ENCODE data around the gene EID1.
"Not testable (repeated sequence)": the region's sequence is repeated elsewhere in the genome, so short reads cannot be mapped to it uniquely, and the experiment has no call there.

The EID1 gene

DNA sequence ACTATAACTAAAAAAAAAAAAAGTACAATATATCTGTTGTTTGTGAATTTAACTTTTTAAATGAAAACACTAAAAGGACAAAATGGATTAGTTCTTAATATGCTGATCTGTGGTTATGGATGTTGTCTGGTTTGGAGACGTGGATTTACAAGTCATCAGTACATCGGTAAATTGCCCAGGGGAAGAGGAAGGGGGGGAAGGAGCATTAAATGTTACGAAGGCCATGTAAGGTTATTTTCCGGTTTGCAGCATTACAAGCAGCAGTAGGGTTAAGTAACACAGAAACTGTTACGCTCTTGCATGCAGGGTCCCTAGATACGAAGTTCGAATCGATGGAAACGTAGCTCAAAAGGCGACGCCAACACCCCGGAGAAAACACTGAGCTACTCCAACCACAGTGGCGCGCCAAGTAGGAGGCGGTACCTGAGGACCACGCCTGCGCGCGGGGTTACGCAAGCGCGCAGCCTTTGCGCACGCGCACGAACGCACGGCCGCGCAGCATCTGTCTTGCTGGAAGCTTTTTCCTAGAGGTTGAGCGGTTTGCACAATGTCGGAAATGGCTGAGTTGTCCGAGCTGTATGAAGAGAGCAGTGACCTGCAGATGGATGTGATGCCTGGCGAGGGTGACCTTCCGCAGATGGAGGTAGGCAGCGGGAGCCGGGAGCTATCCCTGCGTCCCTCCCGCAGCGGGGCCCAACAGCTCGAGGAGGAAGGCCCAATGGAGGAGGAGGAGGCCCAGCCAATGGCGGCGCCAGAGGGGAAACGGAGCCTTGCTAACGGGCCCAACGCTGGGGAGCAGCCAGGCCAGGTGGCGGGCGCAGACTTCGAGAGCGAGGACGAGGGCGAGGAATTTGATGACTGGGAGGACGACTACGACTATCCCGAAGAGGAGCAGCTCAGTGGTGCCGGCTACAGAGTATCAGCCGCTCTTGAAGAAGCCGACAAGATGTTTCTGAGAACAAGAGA is at the start of gene EID1:
Gene EID1 (plus strand): TSS at position 505 of the 966 bp plus-strand sequence. CDS start 43 bp downstream, at position 548.
- peak; percentile 87 for DNase-seq (ENCODE audit: low read depth in 2 of 2)

DNA sequence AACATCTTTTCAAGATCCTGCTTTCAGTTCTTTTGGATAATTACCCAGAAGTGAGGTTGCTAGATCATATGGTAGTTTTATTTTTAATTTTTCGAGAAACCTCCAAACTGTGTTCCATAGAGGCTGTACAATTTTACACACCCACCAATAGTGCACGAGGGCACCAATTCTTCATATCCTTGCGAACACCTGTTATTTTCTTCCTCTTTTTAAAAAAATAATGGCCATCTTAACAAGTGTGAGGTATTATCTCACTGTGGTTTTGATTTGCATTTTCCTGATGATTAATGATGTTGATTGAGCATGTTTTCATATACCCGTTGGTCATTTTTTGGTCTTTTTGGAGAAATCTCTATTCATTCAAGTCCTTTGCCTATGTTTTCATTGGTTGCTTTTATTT is 49.5 kb upstream of the EID1 start:
- no peak for DNase-seq (ENCODE audit: low read depth in 2 of 2)

DNA sequence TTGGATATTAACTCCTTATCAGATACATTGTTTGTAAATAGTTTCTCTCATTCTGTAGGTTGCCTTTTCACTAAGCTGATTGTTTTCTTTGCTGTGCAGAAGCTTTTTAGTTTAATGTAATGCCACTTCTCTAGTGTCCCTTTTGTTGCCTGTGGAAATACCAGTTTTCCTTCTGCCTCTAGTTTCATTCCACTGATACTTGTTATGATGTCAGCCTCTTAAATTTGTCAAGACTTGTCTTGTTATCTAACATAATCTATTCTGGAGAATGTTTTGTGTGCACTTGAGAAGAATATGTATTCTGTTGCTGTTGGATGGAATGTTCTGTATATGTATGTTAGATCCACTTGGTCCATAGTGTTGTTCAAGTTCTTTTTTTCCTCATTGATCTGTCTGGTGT is 49.0 kb upstream of the EID1 start:
- no peak for DNase-seq (ENCODE audit: low read depth in 2 of 2)

- DNase-seq (ENCODE audit: low read depth in 2 of 2) = no peak
These were observed 45.3 kb upstream of the EID1 start for GRCh38 chr15:48832648-48833047.

GRCh38 chr15:48833526-48834239 is 44.3 kb upstream of the EID1 start:
- no peak for DNase-seq (ENCODE audit: low read depth in 2 of 2)

DNA sequence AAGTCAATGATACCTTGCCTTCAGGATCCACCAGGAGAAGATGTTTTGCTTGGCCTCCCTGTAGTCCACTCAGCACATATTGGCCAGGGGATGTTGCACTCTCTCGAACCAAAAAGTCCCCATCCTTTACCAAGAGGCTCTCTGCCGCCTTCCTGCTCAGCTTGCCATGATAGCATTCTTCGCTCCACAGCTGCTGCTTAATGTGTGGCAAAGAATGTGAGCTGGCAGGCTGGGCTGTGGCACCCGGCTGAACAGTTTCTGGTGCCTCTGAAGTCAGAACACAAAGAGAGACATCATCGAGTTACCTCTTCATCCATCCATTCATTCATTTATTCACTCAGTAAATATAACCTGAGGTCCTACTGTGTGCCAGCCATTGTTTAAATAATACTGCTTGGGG is 43.2 kb upstream of the EID1 start:
- no peak for DNase-seq (ENCODE audit: low read depth in 2 of 2)

DNA sequence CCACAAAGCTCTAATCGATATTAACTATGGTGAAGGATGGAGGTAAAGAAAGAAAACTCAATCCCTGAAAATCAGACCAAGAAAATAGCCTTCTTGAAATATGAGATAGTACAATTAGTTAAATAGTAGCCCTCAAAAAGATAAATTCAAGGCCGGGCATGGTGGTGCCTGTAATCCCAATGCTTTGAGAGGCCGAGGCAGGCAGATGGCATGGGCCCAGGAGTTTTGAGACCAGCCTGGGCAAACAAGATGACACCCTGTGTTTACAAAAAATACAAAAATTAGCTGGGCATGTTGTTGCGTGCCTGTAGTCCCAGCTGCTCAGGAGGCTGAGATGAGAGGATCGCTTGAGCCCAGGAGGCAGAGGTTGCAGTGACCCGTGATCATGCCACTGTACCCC is 35.4 kb upstream of the EID1 start:
- DNase-seq (ENCODE audit: low read depth in 2 of 2) = no peak

DNA sequence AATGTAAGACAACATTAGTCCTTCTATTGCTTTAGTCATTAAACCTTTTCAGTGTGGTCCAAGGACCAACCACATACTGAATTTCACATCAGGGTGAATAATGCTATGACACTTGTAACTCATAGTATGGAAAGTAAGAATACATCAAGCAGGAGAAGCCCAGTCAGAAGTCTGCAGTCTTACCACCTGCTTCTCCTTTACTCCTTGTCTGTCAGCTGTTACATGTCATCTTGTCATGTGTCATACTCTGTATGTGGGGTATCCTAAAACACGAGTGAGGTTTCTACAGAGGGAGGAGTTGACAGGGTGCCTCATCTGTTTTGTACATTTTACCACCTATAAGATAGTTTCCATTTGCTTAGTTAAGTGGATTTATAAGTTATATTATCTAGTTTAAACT is 32.8 kb upstream of the EID1 start:
- DNase-seq (ENCODE audit: low read depth in 2 of 2) = no peak

DNA sequence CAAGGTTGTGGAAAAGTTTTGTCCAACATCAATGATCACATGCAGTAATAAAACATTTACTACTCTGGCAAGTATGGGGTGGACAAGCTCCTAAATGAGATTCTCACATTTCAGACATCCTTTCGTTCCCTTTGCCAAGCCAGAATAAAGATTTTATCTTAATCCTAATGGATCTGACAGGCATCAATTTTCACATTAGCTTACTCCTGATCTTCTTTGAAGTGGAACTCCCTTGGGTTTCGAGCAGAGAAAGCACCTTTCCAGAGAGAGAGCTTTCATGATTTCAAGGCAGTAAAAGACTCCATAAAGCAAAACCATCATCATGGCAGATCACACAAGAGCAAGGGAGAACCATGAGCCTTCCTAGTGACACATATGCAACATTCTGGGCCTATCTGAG is 27.3 kb upstream of the EID1 start:
- no peak for DNase-seq (ENCODE audit: low read depth in 2 of 2)

DNA sequence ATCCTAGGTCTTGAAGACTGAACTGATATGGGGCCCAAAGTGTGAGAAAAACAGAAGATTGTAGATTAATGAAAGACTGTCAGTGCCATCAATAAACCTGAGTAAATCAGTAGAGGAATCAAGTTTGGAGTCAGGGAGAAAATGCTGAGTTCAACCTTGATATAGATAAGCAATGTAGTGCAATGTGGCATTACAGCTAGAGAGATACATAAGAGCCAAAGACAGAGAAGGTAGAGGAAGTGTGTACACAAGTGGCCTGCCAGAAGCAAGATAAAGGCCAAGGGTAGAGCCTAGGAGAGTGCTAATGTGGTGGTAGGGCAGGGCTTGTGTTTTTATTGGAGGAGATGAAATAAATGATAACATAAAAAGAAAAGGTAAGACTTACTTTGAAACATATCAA is 26.0 kb upstream of the EID1 start:
- DNase-seq (ENCODE audit: low read depth in 2 of 2) = no peak

DNA sequence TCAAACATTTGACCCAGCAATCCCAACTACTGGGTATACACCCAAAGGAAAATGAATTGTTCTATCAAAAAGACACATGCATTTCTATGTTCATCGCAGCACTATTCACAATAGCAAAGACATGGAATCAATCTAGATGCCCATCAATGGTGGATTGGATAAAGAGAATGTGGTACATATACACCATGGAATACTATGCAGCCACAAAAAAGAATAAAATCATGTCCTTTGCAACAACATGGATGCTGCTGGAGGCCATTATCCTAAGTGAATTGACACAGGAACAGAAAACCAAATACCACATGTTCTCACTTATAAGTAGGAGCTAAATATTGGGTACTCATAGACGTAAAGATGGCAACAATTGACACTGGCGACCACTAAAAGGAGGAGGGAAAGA is 23.5 kb upstream of the EID1 start:
- not testable (repeated sequence) for DNase-seq (ENCODE audit: low read depth in 2 of 2)

DNA sequence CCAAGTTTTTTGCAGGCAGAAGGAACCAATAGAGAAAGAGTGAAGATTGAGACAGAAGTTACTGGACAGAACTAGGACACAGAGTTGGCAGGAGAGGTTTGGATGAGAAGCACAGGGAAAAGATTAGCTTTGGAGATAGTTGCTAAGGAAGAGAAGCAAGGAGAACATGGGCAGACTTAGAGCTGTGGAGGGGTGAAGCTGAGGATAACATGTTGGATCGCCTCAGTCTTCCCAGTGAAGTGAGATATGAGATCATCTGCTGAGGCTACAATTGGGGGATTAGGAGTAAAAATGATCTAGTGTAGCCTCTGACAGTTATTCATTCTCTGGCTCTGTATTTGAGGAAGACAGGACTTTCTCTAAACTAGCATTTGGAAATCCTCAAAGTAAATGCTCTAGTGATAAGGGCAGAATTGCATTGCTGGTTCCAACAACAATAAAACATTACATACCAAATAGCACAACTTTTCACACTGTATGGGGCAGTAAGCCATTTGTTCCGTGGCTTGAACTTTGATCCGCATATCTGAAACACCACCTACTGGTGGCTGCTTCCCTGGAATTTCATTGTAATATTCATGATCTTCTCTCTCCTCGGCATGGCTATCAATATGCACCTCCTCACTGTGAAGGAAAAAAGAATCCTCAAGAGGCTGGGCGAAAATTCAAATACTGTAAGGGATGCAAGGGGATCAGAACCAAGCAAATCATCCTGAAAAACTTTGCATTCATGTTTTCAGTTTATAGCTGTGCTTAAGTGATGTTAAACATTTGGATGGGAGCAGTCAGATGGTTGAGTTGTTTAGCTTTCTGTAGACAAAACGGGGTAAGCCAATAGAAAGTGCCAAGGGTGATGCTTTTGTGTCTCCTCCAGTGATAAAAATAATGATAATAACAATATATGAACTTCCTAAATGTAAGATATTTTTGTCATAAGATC is 22.2 kb upstream of the EID1 start:
- DNase-seq (ENCODE audit: low read depth in 2 of 2) = no peak

DNA sequence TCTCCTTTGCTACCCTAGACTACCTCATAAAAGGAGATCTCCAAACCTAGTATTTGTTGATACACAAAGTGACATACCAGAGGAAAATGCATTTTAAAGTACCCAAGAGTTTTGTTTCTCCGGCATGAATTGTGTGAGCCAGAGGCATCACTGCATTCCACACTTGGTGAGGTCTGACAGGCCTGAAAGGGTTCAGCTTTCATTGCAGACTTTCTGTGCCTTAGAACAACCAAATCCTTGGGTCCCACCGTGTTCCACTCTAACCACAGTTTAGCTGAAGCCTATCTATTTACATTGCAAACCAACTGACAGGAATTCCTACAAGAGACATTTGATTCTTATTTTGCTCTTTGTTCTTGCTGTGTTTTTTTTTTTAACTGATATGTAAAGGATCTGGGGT is 21.0 kb upstream of the EID1 start:
- no peak for DNase-seq (ENCODE audit: low read depth in 2 of 2)

- no peak for DNase-seq (ENCODE audit: low read depth in 2 of 2)
These were observed 19.5 kb upstream of the EID1 start for GRCh38 chr15:48858401-48858800.

DNA sequence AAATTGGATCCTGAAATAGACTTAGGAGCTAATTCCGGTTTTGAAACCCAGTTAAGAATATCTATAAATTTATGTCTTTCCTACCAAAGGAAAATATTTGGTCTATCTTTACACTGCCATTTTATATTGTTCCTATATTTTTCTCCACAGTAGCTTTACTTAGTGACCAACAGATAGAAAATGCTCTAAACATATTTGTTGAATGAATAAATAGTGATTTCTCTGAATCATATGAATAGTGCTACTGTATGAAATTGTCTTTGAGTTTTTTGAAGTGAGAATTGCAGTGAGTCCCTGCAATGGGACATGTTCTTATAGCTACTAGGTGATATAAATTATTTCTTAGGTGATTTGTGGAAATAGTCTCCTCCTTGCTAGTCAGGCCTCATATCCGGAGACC is 18.5 kb upstream of the EID1 start:
- DNase-seq (ENCODE audit: low read depth in 2 of 2) = no peak

- peak in 1 of 2 donors; percentile 34 for DNase-seq (ENCODE audit: low read depth in 2 of 2)
These were observed 16.0 kb upstream of the EID1 start for GRCh38 chr15:48861813-48862431.

DNA sequence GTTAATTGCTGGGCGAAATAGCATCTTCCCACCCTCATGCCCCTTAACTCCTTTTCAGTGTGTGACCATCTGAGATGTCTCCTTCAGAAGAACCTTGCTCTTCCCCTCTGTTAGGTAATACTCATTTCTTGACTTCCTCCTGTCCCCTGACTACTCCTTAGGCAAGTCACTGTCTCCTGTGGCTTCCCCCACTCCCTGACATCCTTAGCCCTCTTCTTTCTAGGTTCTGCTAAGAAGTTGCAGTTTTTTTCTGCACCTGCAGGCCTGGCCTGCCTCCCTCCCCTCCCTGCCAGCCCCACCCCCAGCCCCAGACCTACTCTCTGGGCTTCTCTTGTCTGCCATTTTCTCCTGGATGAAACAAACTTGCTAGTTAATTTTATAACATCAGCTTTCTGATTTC is 15.2 kb upstream of the EID1 start:
- DNase-seq (ENCODE audit: low read depth in 2 of 2) = peak in 1 of 2 donors; percentile 9

DNA sequence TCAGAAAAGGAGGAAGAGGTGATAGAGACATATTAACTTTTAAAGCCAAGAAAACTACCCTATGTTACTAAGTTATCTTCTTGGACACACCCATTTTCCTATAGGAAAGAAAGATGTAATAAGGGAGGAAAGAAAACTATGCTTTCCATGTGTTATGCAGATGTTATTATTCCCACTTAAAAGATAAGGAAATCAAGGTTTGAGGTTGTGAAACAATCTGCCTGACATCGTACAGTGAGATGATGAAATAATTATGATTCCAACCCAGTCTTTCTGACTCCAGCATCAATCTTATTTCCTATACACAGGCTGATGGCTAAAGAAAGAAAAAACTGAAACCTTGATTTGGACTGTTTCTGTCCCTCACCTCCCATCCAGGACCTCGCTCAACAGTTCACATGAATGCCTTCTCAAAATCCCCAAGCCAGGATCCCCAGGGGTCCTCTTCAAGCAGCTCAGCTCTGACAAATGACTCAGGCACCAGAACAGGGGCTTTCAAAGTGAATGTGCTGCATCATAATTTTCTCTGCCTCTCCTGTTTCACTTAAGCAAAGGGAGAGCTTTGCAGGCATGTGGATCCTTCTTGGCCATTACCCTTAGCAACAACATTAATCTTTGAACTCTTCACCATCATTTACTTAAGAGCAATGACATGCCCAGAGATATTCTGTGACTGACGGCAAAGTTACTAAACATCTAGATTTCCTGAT is 12.4 kb upstream of the EID1 start:
- DNase-seq (ENCODE audit: low read depth in 2 of 2) = no peak

- no peak for DNase-seq (ENCODE audit: low read depth in 2 of 2)
These were observed 11.8 kb upstream of the EID1 start for GRCh38 chr15:48866141-48866563.

GRCh38 chr15:48868023-48868422 is 9.9 kb upstream of the EID1 start:
- no peak for DNase-seq (ENCODE audit: low read depth in 2 of 2)

DNA sequence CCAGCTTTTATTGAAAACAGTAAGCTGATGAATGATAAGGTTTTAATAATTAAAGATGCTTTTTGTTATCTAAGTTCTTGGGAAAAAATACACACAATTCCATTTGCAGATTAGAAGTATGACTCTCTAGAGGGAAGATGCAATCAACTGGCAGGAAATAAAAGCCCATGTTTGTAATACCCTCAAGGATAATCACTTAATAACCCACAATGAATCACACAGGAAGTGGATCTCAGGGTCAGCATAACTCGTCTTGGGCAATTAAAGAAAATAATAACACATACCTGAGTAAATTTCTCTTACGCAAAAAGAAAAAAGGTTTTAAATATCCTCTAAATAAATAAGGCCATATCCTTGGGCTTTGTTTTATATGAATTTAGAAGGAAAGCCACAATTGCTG is 9.4 kb upstream of the EID1 start:
- no peak for DNase-seq (ENCODE audit: low read depth in 2 of 2)

Data from stimulated activated CD4-positive, alpha-beta T cell treated with anti-CD3 and anti-CD28 coated beads, Interleukin-4, amount 100 ng/mL, for 48 hours (primary cell).